NCI-H128 (cell line): ENCODE measurements around the gene TMEM120B.

Source experiments
- DNase-seq: peaks from one replicate; lab custom pipeline; 2025; ENCODE audit not compliant: unreplicated experiment; lab: John Stamatoyannopoulos, UW

The TMEM120B gene

DNA sequence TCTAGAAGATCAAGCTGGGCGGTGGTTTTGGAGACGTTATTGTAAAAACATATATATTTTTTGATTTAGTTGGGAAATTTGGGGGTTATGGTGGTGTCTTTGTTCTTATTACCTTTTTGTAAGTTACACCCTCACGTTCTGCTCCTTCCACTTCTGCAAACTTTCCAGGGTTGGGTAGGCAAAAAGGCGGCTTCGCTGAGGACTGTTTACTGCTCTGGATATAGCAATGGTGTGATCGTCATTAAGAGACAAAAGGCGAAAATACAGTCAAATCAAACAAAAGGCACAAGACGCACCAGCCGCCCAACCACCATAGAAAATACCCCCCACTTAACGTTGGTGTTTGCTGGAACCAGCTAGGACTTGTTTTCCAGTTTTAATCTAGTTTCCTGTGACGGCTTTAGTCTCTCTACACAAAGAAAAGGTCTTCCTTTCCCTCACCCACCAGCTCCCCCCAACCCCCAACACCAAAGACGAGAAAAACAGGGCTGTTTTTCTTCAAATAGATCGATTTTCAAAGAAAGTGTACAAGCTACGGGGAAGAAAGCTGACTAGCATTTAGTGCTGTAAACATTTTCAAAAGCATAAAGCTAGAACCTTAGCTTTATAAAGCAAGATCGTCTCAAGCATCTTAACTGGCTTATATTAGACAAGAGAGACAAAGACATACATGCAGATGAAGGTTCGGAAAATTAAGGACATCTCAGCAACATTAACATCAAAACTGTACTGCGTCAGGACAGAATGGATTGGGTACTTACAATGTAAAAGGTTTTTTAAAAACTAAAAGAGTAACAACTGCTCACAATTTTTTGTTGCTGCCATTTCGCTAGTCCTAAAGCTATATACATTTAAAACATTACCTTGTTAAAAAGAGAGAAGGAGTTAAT lies 89.3 kb downstream of the TMEM120B start:
- DNase-seq: peak; percentile 38

DNA sequence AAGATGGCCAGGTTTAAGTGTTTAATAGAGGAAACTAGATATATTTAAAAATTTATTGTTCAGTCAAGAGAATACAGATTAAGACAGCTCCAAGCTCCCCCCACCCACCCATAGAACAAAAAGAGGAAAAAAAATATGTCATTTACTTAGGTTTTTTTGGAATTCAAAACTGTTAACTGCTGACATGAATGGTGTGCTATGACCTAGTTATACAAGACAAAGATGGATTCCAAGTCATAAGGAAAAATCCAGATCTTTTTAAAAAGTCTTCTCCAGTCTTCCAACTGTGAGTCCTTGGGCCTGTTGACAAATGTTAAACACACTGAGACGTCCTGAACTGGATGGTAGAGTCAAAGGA lies 89.9 kb downstream of the TMEM120B start:
- no peak for DNase-seq

DNA sequence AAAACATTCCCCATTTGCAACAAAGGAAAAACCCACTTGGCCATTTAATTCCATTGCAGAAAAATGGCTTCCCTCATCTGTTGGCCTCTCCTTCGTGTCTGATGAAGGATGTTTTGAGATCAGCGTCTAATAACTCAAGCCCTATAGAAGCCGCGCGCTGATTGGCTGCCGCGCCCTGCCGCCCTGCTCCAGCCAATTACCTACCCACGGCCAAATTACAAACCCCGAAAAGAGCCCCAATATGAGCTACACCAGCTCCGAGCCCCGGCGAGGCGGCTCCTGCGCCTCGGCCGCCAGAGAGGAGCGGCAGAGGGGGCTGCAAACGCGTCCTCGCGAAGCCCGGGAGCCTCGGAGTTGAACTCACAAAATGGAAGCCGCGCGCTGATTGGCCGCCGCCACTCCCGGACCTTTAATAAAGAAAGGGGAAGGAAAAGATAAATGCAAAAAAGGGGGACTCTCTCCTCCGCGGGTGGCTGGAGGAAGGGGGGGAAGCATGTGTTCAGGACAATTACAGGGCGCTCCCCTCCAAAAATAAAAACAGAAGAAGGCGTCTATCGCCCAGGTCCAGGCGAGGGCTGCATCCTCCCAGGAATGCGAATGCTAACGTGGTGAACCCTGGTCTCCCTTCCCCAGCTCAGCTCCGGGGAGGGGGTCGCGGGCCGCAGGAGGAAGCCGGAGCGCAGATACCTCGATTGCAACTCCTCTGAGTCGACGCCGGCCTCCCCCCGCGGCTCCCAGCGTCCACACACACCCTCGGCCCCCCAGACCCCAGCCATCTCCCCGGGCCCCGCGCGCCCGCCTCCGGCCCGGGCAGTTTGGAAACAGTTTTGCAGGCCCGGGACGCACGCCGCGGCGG lies 90.5 kb downstream of the TMEM120B start:
- DNase-seq: peak; percentile 93

DNA sequence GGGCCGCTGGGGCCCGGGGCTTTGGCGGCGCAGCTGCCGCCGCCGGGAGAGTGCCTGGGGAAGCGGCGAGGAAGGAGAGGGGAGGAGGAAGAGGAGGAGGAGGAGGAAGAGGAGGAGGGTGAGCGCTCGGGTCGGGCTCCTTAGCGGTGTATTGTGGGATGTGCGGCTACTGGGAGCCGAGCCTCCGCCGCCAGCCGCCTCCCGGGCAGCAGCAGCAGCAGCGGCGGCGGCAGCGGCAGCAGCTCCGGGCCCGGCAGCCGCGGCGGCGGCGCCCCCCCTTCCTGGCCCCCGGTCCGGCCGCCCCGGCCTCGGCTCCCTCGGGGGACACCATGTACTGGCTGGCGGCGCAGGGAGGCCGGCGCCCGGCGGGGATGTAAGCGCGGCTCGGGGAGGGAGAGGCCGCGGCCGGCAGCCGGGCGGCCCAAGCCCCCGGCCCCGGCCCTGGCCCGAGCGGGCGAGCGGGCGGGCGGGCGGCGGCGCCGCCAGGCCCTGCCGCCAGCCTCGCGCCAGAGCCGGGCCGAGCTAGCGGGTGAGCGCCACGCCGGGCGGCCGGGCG lies 91.4 kb downstream of the TMEM120B start, which contains the start of gene SETD1B:
TSS of gene SETD1B (plus strand) at position 149 of the 556 bp plus-strand sequence. CDS start 729 bp downstream, outside the sequence.
- no peak for DNase-seq

DNA sequence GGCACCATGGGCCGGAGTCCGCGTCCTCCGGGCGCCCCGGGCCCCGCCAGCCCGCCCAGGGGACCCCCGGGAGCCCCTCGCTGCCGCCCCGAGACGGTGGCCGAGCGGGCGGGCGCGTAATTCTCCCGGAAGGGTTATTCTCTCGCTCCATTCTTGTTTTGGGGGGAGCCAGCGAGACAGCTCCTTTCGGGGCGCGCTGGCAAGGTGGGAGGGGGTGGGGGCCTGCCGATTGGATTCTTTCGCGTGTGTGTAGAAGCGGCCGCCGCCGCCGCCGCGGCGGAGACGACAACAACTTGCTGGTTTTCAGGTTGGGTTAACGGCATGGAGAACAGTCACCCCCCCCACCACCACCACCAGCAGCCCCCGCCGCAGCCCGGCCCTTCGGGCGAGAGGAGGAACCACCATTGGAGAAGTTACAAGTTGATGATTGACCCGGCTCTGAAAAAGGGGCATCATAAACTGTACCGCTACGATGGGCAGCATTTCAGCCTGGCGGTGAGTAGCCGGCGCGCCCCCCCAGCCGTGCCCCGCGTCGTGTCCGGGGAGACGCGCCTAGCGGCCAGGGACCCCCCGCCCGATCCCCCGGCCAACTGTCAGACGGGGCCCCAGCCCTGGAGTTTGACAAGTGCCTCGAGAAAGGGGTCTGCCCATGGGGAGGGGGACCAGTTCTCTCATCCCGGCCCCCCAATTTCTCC lies 92.0 kb downstream of the TMEM120B start:
- DNase-seq: no peak

DNA sequence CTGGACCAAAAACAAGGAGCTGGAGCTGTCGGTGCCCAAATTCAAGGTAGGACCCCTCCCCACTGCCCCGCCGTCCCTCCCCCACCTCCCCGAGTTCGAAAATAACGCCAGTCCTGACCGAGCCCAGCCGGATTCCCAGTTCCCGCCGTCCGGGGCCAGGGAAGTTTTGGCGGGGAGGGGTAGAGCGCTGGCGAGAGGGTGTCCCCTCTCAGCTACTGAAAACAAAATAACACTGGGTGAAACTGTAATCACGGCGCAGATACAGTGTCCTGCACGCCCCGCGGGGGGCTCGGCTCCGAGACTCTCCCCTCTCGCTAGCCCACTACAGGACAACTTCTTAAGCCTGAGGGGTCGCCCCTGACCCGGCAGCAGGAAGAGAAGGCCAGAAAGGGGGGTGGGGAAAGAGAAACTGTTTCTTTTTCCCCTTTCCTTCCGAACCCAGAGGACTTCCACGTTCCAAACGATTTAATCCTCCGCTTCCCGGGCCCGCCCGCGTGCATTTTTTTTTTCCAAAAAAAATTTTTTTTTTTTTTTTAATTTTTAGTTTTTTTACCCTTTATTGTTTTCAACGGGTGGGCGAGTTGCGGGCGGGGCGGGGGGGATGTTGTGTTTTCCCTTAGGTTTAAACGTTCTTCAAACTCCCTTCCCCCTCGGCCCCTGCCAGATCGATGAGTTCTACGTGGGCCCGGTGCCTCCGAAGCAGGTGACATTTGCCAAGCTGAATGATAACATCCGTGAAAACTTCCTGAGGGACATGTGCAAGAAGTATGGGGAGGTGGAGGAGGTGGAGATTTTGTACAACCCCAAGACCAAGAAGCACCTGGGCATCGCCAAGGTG lies 92.8 kb downstream of the TMEM120B start:
- DNase-seq: no peak

DNA sequence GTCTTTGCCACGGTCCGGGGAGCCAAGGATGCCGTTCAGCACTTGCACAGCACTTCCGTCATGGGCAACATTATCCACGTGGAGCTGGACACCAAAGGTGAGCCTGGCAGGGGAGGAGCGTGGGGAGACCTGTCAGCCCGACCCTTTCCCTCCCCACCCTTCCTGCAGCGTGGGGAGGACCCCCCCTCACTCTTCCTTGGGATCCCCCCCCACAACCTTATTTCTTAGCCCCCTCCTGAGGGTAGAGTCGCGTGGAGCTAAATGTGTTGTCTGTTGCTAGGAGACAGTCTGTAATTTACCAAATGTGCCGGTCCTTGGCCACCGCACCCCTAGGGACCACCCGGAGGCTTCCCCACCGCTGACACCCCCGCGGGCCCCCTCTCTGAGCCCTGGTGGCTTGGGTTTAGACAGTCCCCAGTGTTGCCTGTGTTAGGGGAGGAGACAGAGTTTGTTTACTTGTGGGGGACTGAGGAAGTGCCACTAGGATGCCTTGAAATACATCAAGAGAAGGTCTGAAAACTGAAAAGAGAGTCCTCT lies 93.5 kb downstream of the TMEM120B start:
- DNase-seq: no peak

DNA sequence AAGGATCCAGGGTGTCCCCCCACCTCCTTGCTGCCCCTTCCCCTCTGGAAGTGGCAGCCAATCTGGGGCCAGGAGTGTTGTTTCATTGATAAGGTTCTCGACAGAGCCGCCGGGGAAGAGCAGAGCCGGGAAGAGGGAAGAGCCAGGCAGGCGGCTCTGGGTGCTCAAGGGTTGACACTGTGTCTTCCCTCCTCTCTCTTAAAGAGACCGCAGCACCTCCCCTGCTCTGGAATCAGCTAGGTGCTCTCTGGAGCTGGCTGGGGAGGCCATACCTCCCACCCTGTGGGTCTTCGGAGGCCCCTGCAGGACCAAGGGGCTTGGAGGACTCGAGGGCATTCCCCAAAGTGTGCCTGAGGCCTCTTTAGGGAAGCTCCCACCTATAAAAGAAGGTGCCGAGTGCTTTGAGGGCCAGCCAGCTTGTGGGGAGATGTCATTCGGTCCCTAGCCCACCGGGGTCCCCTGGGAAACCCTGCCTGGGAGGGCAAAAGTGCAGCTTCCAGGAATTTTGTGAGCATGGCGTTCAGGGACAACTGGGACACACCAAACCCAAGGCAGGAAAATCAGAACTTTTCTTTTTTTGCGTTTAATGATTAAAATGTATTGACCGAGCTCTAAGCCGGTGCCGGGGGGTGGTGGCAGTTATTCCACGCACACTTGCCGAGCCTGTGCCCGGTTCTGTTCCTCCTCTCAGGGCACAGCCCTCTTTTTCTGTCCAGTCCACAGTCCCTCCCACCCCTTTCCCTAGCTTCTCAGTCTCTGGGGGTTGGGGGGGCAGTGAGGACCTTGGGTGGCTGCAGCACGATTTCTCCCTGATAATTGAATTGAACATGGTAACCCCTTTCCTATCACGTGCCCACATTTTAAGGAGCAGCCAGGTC lies 94.2 kb downstream of the TMEM120B start:
- no peak for DNase-seq

DNA sequence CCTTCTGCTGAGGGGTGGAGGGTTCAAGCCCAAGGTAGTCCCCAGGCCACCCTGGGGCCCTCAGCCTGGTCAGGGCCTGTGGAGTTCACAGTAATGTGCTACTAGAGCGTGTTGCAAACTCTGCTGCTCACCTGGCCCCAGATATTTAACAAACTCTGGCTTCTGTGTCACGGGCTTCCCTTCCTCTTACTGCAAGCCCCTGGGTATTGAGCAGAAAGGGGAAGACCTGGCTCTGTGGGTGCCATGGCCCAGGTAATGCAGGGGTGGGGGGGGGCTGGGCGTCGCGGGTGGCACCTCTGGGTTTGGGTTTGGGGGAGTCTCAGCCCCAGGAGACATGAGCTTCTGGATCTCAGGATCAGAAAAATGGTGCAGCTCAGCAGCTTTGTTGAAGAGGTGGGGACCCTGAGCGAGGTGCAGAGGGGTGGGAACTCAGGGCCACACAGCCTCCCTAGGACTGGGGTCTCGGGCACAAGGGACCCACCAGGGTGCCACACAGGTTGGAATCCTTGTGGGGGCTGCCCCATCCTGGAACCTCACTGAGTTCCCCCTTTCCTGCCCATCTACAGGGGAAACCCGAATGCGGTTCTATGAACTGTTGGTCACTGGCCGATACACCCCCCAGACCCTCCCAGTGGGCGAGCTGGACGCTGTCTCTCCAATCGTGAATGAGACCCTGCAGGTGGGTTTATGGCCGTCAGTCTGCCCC lies 95.2 kb downstream of the TMEM120B start:
- DNase-seq: no peak

DNA sequence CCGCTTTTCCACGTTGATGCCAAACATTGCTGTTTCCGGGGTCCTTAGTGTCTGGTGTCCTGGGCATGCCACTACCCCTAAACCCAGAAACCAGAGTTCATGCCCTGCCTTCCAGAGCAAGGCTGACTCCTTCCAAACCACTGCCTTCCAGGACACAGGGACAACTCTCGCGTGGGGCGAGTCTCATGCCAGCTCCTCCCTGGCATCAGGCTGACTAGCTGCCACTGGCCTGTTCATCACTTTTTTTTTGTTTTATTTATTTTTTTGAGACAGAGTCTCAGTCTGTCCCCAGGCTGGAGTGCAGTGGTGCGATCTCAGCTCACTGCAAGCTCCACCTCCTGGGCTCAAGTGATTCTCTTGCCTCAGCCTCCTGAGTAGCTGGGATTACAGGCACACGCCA lies 96.1 kb downstream of the TMEM120B start:
- DNase-seq: no peak

DNA sequence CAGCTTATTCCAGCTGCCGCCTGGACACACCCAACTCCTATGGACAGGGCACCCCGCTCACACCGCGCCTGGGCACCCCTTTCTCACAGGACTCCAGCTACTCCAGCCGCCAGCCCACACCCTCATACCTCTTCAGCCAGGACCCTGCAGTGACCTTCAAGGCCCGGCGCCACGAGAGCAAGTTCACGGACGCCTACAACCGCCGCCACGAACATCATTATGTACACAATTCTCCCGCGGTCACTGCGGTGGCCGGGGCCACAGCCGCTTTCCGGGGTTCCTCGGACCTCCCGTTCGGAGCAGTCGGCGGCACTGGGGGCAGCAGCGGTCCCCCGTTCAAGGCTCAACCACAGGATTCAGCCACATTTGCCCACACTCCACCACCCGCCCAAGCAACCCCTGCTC lies 97.2 kb downstream of the TMEM120B start:
- no peak for DNase-seq

DNA sequence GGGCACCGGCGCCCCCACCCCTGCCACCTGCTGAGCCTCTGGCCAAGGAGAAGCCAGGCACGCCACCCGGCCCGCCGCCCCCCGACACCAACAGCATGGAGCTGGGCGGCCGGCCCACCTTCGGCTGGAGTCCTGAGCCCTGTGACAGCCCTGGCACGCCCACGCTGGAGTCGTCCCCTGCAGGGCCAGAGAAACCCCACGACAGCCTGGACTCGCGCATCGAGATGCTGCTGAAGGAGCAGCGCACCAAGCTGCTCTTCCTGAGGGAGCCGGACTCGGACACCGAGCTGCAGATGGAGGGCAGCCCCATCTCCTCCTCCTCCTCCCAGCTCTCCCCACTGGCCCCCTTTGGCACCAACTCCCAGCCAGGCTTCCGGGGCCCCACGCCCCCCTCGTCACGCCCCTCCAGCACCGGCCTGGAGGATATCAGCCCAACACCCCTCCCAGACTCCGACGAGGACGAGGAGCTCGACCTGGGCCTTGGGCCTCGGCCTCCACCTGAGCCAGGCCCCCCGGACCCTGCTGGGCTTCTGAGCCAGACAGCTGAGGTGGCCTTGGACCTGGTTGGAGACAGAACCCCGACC lies 97.8 kb downstream of the TMEM120B start:
- no peak for DNase-seq

DNA sequence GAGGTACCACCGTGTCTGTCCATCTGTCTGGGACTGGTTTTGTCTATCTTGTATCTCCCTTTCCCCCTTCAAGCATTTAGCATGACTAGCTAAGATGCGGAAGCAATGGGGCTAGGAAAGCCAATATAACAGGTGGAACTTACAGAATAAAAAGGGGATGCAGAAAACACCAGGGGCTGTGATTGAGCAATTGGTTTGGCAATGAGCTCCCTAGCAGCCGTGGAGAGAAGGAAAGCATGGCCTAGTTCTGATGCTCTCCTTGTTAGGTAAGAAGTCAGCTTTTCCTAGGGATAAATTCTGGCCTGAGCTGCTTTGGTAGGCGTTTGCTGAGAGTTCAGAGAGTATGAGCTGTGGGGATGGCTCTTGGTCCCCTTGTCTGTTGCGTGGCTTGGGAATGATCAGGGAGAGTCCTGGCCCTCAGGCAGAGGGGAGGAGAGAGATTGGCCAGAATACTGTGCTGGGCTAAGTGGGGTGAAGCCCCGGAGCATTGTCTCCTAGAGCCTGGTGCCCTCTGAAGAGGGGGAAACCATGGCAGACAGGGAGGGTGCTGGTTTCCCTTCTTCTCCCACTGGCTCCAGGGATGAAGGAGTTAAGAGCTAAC lies 98.4 kb downstream of the TMEM120B start:
- DNase-seq: no peak

DNA sequence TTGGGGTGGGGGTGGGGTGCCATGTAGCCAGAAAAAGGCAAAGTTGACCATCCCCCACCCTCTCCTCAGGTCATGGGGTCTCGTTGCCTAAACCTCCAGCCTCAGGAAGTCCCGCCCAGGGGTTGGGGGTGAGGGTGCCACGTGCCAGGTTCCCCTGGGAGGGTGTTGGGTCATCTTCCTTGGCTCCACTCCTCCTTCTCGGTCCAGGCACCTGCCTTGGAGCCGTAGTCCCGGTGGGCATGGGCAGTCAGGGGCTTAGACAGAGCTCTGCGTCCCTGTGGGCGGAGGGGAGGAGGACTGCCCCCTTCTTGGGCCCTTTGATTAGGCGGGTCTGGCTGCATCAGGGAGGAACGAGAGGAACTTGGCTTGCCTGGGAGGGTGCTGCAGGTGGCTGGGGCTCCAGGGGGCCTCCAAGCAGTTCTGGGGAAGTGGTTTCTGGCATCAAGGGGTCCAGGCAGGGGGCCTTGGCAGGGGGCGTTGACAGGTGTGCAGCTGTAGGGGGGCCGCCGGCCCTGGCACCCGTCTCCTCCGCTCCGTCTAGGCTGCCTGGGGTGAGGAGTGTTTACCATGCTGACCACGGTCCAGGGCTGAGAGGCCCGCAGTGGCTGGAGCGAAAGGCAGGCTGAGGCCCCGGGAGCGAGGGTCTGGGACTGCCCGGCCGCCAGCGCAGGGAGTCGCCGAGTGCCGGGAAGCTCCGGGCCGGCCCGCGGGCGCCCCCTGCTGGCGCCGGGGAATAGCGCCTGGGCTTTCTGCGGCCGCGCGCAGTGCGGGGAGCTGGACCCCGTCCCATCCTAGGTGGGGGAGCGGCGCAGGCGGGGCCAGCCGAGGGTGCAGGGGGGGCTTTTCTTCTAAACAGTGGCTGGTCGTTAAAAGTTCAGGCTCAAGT lies 99.1 kb downstream of the TMEM120B start:
- DNase-seq: peak; percentile 32

DNA sequence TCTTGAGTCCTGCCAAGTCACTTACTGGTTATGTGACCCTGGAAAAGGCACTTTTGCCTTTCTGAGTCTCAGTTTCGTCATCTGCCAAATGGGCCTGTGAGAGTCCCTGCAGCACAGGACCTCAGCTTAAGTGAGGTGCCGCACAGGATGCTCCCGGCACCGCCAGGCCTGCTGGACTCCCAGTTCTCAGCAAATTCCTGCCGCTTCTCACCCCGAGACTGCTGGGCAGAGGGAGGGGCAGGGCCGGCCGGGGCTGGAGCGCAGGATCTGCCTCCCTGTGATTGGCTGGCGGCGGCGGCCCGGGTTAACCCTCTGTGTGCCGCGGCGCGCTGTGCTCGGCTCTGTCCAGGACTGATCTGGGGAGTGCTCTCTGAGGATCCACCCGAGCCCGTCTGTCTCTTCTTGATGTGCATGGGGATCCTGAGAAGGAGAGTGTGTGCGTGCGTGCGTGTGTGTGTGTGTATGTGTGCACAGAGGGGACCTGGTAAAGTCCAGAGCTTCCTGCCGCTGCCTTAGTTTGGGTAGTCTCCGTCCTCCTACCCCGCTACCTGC lies 99.8 kb downstream of the TMEM120B start:
- no peak for DNase-seq
